Measurements from ENCODE around the gene MXI1.
A peak's percentile ranks its signal among the peaks of the same experiment; 100 is the strongest.

Gene MXI1

GRCh38 chr10:110215286-110216170 lies 8.1 kb downstream of the MXI1 start:
- DNase-seq (ENCODE audit: low read depth in 2 of 2): no peak

DNA sequence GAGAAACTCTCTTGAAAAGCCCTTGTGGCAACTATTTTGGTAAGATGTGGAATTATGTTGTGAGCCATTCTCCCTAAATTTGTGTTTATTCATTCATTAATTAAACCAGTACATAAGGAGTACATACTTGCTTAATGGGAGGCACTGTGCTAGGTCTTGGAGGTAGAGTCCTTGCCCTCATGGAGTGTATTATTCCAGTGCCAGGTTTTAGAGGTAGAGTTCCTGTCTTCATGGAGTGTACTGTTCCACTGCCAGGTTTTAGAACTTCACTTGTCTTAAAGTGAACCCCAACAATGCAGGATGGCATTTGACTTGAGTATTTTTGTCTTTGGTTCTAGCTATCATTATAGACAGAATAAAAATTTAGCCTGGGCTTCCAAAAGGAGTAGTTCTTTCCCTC lies 8.8 kb downstream of the MXI1 start:
- DNase-seq (ENCODE audit: low read depth in 2 of 2): no peak

GRCh38 chr10:110216942-110217661 lies 9.7 kb downstream of the MXI1 start:
- DNase-seq (ENCODE audit: low read depth in 2 of 2): no peak

- no peak for DNase-seq (ENCODE audit: low read depth in 2 of 2)
These were observed 10.2 kb downstream of the MXI1 start for GRCh38 chr10:110217662-110218008.

DNA sequence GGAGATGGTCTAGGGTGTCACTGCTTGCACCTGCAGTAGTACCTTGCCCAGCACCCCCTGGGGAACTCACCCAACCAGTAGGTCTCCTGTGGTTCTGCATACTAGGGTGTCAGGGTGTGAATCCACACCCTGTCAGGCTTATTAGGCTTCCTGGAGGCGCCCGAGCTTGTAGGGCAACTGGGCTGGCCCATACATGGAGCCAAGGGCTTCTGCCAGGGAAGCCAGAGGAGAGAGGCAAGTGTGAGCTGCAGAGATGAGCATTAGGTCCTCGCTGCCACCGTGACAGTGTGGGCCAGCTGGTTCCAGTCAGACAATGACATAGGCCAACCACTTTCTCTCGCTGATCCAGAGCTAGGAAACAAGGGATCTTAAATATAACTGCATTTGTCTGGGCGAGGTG lies 11.2 kb downstream of the MXI1 start:
- no peak for DNase-seq (ENCODE audit: low read depth in 2 of 2)

- DNase-seq (ENCODE audit: low read depth in 2 of 2): no peak
These were observed 12.5 kb downstream of the MXI1 start for GRCh38 chr10:110219884-110220283.

DNA sequence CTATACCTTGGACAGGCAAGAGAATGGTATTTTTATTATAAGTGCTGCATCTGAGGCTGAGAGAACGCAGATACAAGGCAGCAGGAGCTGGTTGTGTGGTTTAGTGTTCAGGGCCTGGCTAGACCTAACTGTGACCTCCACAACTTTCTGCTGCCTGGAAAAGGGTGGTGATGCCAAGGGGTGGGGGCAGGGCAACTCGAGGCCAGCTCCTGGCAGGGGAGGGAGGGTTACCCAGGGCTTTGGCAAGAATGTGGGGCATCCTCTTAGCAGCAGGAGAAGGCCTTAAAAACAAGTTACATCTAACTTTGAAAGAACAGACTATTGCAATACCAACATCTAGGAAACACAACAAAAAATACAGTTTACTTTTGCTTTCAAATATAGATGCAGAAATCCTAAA lies 13.0 kb downstream of the MXI1 start:
- no peak for DNase-seq (ENCODE audit: low read depth in 2 of 2)

GRCh38 chr10:110221044-110221720 lies 13.8 kb downstream of the MXI1 start:
- no peak for DNase-seq (ENCODE audit: low read depth in 2 of 2)

DNA sequence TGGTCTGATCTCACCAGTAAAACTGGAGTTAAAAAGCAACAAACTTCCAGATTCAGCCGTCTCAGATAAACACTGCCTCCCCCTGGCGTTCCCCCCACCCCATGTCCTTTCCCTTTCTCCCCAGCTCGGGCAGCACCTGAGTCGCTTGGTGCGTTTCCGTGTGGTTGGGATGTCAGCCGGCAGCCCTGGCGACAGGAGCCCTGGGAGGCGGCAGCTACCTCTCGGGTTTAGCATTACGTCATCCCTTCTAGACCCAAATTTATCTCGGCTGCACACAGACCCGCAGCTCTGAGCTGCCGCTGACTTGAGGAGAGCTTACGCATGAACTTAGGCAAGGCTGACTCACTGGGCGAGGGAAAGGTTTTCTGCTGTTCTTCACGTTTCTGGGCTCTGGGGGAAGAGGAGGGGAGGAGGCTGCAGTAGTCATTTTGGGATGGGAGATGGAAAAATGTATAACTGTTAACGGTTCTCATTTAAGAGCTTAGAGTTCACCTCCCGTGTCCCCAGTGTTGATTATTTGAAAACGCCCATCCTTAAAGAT lies 14.4 kb downstream of the MXI1 start:
- DNase-seq (ENCODE audit: low read depth in 2 of 2): peak; percentile 82 to 85

DNA sequence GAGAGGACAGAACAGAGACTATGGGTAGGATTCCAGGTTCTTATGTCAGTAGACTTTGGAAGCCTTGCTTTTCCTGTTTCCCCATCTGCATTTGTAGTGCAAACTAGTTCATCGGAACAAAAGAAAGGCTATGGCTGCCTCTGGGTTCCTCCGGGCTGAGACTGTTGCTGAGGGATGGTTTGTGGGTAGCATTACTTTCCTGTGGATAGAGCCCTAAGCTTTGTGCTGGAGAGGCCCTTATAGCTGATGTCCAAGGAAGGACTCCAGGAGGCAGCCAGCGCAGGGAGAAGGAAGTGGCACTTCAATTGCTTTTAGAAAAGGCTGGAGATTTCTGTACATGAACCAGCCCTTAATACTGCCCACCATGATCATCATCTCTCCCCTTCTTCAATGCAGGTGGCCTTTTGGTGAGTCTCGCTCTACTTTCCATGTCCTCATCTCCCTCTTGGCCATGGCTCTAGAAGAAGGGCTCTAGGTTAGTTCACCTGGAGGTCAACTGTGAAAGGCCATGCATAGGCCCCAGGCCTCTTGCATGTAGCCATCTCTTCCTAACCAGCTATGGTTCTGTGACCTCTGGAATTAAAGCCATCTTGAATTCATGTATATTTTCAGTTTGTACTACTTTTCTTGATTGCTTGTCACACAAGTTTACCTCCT lies 15.4 kb downstream of the MXI1 start:
- no peak for DNase-seq (ENCODE audit: low read depth in 2 of 2)

GRCh38 chr10:110223298-110223925 lies 16.0 kb downstream of the MXI1 start:
- no peak for DNase-seq (ENCODE audit: low read depth in 2 of 2)

GRCh38 chr10:110224992-110225391 lies 17.6 kb downstream of the MXI1 start:
- no peak for DNase-seq (ENCODE audit: low read depth in 2 of 2)

GRCh38 chr10:110225441-110225755 lies 18.0 kb downstream of the MXI1 start:
- DNase-seq (ENCODE audit: low read depth in 2 of 2): no peak

DNA sequence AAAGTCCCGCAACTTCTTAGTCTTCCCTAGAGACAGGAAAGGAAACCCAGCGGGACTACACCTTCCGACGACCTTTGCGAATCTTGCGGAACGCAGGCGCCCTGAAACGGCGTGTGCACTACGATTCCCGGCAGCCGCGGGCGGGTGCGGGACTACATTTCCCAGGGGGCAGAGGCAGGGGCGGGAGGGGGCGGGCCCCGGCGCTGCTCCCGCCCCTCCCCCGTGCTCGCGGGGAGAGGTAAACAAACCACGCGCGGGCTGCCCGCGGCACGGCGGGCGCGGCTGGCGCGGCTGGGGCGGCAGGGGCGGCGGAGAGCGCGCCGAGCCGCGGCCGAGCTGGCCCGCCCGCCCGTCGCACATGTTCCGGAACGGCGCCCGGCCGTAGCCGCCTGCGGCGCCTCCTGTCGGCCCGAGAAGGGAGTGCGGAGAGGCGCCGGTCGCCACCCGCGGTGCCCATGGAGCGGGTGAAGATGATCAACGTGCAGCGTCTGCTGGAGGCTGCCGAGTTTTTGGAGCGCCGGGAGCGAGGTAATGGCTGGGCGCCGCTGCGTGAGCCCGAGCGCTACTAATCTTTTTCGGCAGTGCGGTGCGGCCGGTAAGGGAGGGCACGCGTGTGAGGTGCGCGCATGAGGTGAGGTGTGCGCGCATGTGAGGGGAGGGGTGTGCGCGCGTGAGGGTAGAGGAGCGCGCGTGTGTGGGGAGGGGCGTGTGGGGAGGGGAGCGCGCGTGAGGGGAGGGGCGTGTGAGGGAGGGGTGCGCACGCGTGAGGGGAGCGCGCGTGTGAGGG lies 18.5 kb downstream of the MXI1 start:
- peak; percentile 89 for DNase-seq (ENCODE audit: low read depth in 2 of 2)

- peak; percentile 80 to 82 for DNase-seq (ENCODE audit: low read depth in 2 of 2)
These were observed 19.1 kb downstream of the MXI1 start for GRCh38 chr10:110226543-110226925.

DNA sequence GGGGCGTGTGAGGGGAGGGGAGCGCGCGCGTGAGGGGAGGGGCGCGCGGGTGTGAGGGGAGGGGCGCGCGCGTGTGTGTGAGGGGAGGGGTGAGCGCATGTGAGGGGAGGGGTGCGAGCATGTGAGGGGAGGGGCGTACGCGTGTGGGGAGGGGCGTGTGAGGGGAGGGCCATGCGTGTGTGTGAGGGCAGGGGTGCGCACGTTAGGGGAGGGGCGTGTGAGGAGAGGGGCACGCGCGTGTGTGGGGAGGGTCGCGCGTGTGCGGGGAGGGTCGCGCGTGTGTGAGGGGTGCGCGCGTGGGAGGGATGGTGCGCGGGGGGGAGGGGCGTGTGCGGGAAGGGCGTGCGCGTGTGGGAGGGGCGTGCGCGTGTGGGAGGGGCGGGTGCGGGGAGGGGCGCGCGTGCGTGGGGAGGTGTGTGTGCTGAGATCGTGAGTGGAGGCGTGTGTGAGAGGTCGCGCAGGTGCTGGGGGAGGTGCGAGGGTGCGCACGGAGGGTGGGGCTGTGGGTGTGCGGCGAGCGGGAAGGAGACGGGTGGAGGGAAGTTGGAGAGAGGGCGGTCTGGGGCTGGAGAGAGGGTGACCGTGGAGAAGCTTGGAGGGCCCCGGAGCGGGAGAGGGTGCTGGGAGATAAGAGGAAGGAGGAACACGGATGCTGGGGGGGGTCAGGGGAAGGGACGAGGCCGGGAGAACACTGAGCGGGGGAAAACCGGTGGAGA lies 19.7 kb downstream of the MXI1 start:
- no peak for DNase-seq (ENCODE audit: low read depth in 2 of 2)

DNA sequence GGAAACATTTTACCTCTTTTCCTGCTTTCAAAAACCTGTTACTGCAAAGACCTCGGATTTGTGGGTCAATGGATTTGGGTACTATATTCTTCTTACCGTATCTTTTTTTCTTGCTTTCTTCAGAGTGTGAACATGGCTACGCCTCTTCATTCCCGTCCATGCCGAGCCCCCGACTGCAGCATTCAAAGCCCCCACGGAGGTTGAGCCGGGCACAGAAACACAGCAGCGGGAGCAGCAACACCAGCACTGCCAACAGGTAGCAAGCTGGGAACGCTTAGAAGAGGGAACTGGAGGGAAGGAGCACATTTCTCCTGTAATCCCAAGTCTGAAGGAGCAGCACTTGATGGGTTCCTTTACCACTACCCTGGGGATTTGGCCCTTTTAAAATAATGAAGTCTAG lies 20.7 kb downstream of the MXI1 start:
- no peak for DNase-seq (ENCODE audit: low read depth in 2 of 2)

GRCh38 chr10:110229155-110229554 lies 21.8 kb downstream of the MXI1 start:
- DNase-seq (ENCODE audit: low read depth in 2 of 2): no peak

GRCh38 chr10:110233846-110234245 lies 26.4 kb downstream of the MXI1 start:
- no peak for DNase-seq (ENCODE audit: low read depth in 2 of 2)

DNA sequence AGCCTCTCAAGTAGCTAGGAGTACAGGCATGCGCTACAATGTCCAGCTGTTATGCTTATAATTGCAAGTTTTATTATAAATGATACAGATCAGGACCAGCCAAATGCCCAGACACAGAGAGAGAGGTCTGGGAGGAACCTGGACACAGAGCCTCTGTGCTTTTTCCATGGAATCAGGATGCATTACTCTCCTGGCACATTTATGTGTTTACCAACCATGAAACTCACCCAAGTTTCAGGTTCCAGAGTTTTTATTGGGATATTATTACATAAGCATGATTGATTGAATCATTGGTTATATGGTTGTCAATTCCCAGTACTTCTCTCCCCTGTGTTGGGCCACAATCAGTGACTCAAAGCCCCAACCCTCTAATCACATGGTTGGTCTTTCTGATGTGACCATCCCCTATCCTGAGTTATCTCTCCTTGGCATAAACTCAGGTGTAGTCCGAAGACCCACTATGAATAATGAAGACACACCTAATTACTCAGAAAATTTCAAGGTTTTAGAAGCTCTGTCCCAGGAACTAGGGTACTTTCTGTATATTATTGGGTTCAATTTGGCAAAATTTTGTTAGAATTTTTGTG lies 30.6 kb downstream of the MXI1 start:
- DNase-seq (ENCODE audit: low read depth in 2 of 2): no peak
